B cell (primary cell): Measurements from ENCODE around the gene ZNF407.

Experiments
- EZH2 ChIP-seq: IDR thresholded peaks from 2 replicates; pipeline ENCODE4 v1.6.1; 2012; ENCODE audit warnings: borderline replicate concordance, low read depth, mild to moderate bottlenecking, moderate library complexity, low read length; ENCODE audit not compliant: insufficient read depth, poor library complexity, severe bottlenecking
- TF ChIP-seq, protein P1 (sequence below): fragments of 200-600 bp; IDR thresholded peaks from one replicate; pipeline ENCODE4 v1.8.0; 2022; ENCODE audit warnings: antibody characterized with exemption, mild to moderate bottlenecking

- TF ChIP-seq, protein P1, sequence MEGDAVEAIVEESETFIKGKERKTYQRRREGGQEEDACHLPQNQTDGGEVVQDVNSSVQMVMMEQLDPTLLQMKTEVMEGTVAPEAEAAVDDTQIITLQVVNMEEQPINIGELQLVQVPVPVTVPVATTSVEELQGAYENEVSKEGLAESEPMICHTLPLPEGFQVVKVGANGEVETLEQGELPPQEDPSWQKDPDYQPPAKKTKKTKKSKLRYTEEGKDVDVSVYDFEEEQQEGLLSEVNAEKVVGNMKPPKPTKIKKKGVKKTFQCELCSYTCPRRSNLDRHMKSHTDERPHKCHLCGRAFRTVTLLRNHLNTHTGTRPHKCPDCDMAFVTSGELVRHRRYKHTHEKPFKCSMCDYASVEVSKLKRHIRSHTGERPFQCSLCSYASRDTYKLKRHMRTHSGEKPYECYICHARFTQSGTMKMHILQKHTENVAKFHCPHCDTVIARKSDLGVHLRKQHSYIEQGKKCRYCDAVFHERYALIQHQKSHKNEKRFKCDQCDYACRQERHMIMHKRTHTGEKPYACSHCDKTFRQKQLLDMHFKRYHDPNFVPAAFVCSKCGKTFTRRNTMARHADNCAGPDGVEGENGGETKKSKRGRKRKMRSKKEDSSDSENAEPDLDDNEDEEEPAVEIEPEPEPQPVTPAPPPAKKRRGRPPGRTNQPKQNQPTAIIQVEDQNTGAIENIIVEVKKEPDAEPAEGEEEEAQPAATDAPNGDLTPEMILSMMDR = no peak
- no peak for TF ChIP-seq EZH2
Observed at GRCh38 chr18:75024871-75025270, 427.2 kb downstream of the ZNF407 start.
